SH-SY5Y (cell line): Measurements from ENCODE around the gene FOXL1.

ENCODE experiments used
- GATA2 ChIP-seq: IDR thresholded peaks from 2 replicates; pipeline ENCODE4 v1.6.1; 2011; ENCODE audit warnings: mild to moderate bottlenecking, low read depth, low read length
- GATA3 ChIP-seq: IDR thresholded peaks from 2 replicates; pipeline ENCODE4 v1.6.1; 2011; ENCODE audit warnings: low read depth, mild to moderate bottlenecking, low read length, moderate library complexity

FOXL1 gene

DNA sequence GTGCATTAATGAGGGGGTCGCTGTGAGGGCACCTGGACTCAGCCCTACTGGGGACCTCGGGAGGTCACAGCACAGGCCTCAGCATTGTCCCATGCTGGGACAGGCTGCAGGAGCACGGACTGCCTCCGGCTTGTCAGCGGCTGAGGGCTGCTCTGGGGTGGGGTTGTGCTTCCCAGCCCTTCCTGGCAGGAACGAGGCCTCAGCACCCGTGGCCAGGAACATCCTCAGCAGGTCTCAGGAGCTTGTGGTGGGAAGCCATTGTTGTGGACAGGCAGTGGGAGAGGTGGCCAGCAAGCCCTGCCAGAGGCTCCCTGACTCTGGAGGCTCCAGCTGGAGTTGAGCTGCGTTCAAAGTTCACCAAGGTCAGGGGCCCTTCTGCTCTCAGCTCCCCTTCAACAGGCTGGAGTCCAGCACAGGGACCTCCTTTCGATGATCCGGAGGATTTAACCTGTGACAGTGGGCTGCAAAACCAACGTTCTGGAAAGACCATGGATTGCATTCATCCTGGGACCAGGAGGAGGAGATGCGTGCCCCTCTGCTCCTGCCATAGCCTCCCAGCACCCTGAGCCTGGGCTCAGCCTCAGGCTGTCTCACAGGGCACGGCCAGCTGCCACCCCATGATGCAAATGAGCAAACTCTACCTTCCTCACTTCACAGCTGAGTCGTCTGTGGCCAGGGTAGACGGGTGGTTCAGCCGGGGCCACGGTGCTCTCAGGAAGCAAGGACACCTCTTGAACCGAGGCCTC is 32.6 kb downstream of the FOXL1 start:
- TF ChIP-seq GATA2 (no peak), GATA3 (no peak)

DNA sequence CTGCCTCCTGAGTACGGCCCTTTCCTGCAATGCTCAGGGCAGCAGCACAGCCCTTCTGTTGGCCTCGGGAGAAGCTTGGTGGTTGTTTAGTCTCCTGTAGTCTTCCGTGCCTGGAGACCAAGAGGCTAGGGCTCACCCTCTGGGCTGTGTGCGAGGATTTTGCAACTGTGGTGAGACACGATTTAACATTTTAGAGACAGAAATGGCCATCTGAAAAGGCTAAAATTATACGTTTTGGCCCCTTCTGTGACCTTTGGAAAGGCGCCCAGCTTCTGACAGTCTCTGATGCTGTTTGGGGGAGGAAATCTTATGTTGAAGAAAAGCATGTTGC is 33.1 kb downstream of the FOXL1 start:
- TF ChIP-seq GATA2, result no peak
- TF ChIP-seq GATA3, result no peak

DNA sequence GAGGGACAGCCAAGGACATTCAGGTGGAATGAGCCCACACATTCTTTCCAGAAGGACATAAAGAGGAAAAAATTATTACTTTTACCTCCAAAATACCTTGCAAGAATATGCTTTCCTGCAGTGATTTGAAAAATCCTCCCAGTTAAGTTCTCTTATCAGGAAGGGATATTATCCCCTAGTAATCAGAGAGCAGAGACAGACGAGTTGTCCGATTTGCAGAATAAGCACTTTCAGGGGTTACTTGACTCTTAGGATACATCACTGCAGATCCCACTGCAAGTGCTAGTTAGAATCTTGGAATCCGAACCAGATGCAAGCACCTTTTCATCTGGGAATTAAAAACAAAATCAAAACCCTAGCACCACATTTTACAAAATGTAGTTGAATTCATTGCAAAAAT is 33.6 kb downstream of the FOXL1 start:
- TF ChIP-seq GATA3, result no peak
- TF ChIP-seq GATA2, result no peak

DNA sequence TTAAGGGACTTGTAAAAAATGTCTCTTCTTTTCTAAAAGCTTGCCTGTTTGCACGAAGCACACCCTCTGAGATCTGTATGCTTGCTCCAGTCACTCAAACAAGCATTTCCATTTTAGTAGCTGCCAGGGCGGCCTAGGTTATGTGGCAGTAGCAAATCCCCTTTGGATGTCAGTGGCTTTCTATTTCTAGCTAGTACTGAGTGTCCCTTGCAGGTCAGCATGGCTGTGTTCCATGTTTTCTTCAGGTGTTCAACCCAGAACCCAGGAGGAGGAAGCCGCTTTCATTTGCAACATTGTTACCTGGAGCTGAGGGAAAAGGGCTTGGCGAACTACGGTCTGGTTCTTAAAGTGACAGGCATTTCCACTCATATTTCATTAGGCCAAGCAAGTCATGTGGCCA is 36.4 kb downstream of the FOXL1 start:
- TF ChIP-seq GATA3, result no peak

DNA sequence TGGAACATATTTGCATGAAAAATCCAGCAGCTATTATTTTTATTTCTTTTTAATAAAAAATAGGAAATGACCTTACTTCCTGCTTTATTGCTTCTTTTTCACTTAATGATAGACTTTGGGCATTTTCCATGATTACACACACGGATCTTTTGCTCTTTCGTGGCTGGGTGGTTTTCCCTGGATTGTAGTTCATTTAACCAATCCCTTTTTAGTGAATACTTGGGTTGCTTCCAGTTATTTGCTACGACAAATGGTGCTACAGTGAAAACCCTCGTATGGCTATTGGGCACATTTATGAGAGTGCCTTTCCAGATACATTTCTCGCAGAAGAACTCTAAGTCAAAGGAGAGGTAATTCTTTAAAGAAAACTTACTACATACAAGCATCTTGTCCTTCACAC is 38.6 kb downstream of the FOXL1 start:
- no peak for TF ChIP-seq GATA2
- no peak for TF ChIP-seq GATA3

DNA sequence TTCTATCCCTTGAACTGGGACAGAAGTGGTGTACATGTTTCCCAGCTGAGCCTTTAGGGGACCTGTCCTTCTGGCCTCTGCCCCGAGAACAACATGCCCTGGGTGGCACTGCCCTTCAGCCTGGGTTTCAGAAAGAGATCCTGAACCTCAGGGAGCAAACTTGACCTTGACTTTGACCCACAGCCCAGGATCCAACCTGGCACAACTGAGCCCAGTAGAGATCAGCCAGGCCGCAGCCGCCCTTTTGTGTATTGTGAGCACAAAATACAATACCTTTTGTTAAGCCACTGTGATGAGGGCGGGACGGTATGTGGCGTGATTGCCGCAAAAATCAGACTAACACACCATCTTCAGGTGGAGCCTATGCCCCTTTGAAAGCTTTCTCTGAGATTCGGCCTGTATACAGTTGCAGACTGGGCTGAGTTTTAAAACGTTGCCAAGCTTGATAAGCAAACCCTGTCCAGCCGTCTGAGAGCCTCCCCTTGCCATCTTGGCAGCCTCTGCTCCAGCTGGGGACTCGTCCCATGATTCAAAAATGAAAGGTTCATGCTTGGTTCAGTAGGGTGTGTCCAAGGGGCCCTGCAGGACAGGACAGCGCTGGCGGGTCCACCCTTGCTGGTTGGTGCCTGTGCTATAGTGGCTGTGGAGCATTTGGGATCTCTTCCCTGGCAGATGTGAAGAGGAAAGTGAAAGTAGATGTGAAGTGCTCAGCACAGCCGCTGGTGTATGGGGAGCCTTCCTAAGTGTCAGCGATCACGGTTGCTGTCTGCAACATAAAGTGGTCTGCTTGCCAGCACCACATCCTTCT is 40.3 kb downstream of the FOXL1 start:
- TF ChIP-seq GATA3 (no peak), GATA2 (no peak)

DNA sequence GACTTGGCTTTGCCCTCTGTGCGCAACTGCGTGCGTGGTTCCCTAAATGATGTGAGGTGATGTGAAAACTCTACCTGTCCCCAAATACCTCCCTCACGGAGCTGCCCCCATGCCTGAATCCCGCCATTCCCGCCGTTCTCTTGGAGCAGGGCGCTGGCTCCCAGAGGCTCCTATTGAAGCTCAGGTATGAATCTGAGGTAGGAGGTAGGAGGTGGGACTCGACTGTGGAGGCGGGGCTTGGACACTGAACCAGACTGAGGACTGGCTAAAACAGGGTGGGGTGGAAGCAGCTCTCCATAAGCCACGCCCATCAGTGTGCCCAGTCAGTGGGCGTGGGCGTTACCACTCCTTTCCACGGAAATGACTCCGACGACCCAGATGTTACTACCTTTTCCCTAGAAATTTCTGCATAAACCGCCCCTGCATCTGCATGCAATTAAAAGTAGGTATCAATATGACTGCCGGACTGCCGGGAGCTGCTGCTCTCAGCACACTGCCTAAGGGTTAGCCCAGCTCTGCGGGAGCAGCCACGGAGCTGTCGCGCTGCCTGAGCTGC is 41.0 kb downstream of the FOXL1 start:
- TF ChIP-seq GATA2, result no peak
- TF ChIP-seq GATA3, result no peak

DNA sequence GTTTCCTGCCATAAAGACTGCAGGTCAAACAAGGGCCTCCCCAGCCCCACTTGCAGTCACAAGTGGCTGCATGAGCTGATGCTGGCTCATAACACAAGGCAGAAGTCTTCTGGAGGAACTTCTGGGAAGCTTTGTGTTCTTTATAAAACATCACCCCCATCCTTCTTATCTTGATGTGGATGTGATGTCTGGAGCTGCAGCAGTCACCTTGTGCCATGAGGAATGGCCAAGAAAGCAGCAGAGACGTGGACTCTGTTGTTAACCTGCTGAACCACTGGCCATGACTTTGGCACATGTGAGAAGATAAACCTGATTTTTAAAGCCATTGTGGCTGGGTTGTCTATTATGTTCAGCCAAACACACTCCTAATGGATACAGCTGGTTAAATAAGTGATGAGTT is 41.8 kb downstream of the FOXL1 start:
- TF ChIP-seq GATA2, result no peak
- no peak for TF ChIP-seq GATA3

DNA sequence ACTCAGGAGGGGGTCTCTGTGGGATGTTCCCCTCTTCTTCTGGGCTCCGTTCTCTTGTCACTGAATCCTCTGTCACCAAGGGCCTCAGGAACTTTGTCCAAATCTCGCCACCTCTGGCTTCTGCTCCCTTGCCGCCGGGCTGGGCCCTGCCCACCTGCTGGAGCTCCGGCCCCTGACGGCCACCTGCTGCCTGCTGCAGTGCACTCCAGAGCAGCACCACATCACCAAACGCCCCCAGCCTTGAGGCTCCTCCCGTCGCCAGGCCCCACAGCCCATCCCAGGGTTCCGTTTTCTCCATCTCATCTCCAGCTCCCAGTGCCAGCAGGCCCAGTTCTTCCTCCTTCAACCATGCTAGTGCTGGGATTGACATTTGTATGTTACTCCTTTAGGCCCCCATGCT is 43.6 kb downstream of the FOXL1 start:
- TF ChIP-seq GATA3, result no peak
- TF ChIP-seq GATA2, result no peak

DNA sequence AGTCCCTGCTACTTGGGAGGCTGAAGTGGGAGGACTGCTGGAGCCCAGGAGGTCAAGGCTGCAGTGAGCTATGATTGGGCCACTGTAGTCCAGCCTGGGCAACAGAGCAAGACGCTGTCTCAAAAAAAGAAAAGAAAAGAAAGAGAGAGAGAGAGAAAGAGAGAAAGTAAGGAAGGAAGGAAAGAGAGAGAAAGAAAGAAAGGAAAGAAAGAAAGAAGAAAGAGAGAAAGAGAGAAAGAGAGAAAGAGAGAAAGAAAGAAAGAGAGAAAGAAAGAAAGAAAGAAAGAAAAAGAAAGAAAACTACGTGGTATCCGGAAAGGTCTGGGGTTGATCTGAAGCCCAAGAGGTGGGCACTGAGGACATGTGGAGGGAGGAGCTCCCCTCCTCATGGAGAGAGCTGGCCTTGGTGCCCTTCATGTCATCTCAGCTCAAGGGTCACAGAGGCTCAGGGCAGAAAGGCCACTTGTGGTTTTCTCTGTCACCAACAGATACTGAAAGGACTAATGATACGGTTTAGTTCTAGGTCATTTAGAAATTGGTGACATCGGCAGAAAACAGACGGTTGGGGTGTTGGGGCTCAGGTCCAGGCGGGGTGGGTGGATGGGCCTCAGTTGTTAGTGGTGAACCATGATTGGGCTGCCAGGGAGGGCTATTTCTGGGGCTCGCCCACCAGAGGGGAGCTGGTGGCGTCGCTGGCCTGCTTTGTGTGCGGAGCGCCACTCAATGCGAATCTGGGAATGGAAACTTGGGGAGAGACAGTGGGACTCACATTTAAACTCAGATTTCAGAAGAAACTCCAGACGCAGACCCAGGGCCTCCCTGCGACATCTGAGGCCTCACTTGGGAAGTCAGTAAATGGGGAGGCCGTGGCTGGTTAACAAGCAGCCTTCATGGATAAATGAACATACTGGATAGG is 44.6 kb downstream of the FOXL1 start:
- TF ChIP-seq GATA2 (no peak), GATA3 (no peak)

DNA sequence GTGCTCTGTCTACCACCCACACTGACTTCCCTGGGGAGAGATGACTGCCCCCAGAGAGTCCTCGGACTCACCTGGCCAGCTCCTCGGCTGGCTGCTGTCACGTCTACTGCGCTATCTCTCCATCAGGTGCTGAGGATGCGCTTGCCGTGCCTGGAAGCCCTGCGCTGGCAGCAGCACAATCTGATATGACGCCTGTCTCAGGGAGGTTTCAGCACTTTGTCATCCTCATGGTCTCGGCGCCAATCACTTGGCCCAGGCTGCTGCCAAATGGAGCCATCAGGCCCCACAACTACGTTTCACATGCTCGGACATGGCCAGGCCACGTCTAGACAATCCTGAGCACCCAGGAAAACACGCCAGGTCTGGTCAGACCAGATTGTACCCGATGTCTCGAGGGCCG is 46.7 kb downstream of the FOXL1 start:
- peak; percentile 55 for TF ChIP-seq GATA2
- no peak for TF ChIP-seq GATA3

DNA sequence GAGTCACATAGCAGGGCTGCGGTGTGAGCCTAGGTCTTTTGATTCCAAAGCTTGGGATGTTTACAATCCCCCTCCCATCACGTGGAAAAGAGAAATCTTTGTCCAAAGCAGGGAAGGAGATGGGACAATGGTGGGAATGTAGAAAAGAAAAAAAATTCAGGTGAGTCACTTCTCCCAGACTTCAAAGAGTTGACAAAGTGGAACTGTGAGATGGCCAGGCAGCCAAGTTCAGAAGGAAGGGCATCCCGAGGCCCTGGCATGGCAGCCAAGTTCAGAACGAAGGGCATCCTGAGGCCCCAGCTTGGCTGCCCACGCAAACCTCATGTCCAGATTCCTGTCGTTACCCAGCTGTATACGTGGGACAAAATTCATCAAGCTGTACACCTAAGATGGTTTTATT is 47.5 kb downstream of the FOXL1 start:
- no peak for TF ChIP-seq GATA3
- TF ChIP-seq GATA2, result no peak

DNA sequence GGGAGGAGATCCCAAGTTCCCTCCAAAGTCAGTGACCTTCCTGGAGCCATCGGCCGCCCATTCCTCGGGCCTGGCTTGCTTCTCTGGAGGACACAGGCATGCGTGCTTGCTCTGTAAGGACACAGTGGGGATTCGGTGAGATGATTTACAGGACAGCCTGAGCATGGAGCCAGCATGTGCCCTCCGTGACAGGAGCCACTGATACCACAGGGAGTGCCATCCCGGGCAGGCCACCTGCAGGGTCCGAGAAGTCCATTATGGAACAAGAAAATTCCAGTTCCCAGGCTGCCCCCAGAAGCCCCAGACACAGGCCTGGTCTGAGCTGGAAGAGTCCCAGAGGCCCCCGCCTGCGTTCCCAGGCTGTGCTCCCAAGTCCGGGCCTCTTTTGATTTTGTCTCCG is 47.9 kb downstream of the FOXL1 start:
- TF ChIP-seq GATA2 (no peak), GATA3 (no peak)

DNA sequence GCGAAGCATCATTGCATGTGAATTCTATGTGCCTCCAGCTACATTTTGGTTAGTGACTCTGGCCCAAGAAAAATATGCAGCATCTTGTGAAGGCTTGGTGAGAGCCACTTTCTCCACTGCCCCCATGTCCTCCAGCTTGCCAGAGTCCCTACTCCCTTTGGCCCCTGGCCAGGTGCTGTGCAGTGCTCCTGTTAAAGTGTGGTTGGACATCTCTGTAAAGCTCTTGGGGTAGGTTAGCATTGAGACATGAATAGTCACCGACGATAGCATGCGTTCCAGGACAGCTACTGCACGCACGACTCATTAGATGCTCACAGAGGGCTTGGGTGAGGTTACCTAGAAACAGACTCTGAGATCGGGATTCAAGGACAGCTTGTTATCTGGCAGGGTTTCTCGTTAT is 48.6 kb downstream of the FOXL1 start:
- TF ChIP-seq GATA3 (no peak), GATA2 (no peak)

DNA sequence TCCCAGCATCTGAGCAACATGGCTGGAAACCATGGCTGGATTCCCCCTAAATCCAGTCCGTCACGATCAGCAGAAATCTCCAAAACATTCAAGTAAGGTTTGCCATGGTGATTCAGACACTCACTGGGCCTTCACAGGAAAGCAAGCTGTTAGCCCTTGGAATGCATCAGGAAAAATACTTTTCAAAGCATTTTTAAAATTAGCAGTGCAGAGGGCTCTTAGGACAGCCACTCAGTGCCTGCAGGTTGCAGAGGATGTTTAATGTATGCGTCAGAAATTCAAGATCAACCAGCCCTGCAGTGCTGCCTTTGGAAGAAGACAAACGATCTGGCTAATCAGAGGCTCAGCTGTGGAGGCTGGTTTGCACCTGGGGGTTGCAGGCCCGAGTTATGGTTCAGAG is 50.3 kb downstream of the FOXL1 start:
- TF ChIP-seq GATA2 (no peak), GATA3 (no peak)
